GM23338 (cell line): ENCODE results near the gene KIAA0040. TPM values are rescaled to one million over a fixed set of nuclear protein-coding genes. Genes with fewer than 3 reads are reported as not detected.

Experiments used
- ATAC-seq: fragments of 200-7000 bp; cut with Tn5 transposase; 3 replicates; pipeline ENCODE4 v1.9.1; 2020
- DNase-seq: peaks from one replicate; pipeline ENCODE4 v3.0.0-alpha.2; 2015; ENCODE audit warnings: low spot score
- H2AFZ ChIP-seq: fragments of 200-600 bp; sonication (generic); 2 replicates; pipeline ENCODE4 v1.8.0; 2016; ENCODE audit warnings: antibody characterized with exemption, mild to moderate bottlenecking, moderate library complexity
- H3F3A ChIP-seq: fragments of 200-600 bp; sonication (generic); replicated peaks from 2 replicates; pipeline ENCODE4 v1.8.0; 2017; ENCODE audit warnings: antibody characterized with exemption, mixed run types, low read depth
- H3K27ac ChIP-seq: fragments of 200-600 bp; sonication (generic); 2 replicates; pipeline ENCODE4 v1.6.1; 2016; ENCODE audit warnings: low read depth
- H3K27me3 ChIP-seq: fragments of 200-600 bp; sonication (generic); 2 replicates; pipeline ENCODE4 v1.8.0; 2016; ENCODE audit warnings: mild to moderate bottlenecking, mixed run types, moderate library complexity; ENCODE audit not compliant: insufficient read depth
- H3K36me3 ChIP-seq: fragments of 200-600 bp; sonication (generic); 2 replicates; pipeline ENCODE4 v1.8.0; 2016; ENCODE audit warnings: mild to moderate bottlenecking; ENCODE audit not compliant: insufficient read depth
- H3K4me1 ChIP-seq: fragments of 200-600 bp; sonication (generic); 2 replicates; pipeline ENCODE4 v1.8.0; 2016; ENCODE audit warnings: mild to moderate bottlenecking, moderate library complexity; ENCODE audit not compliant: insufficient read depth
- H3K4me2 ChIP-seq: fragments of 200-600 bp; sonication (generic); 2 replicates; pipeline ENCODE4 v1.7.1; 2017; ENCODE audit warnings: mixed run types
- H3K4me3 ChIP-seq: fragments of 200-600 bp; sonication (generic); 2 replicates; pipeline ENCODE4 v1.6.1; 2016; ENCODE audit warnings: mixed run types
- H3K79me2 ChIP-seq: fragments of 200-600 bp; sonication (generic); replicated peaks from 2 replicates; pipeline ENCODE4 v1.8.0; 2017; ENCODE audit warnings: mild to moderate bottlenecking; ENCODE audit not compliant: insufficient read depth
- H3K9me2 ChIP-seq: fragments of 200-600 bp; sonication (generic); 2 replicates; pipeline ENCODE4 v1.8.0; 2017; ENCODE audit not compliant: insufficient read depth
- H4K20me1 ChIP-seq: fragments of 200-600 bp; sonication (generic); replicated peaks from 2 replicates; pipeline ENCODE4 v1.8.0; 2017; ENCODE audit warnings: mild to moderate bottlenecking; ENCODE audit not compliant: insufficient read depth
- H3K27ac Mint-ChIP-seq: 2 replicates; pipeline ENCODE4 v1.8.0; 2020; ENCODE audit warnings: inconsistent platforms, mild to moderate bottlenecking, moderate library complexity, mixed read lengths
- H3K27me3 Mint-ChIP-seq: 3 replicates; pipeline ENCODE4 v1.8.0; 2022; ENCODE audit warnings: low read depth, mild to moderate bottlenecking, moderate library complexity, mixed read lengths, inconsistent platforms; ENCODE audit not compliant: insufficient read depth, poor library complexity
- H3K36me3 Mint-ChIP-seq: 3 replicates; pipeline ENCODE4 v1.8.0; 2021; ENCODE audit warnings: low read depth, mild to moderate bottlenecking, inconsistent platforms, moderate library complexity, mixed read lengths
- H3K4me1 Mint-ChIP-seq: 3 replicates; pipeline ENCODE4 v1.8.0; 2020; ENCODE audit warnings: mild to moderate bottlenecking, inconsistent platforms, mixed read lengths
- H3K4me3 Mint-ChIP-seq: 3 replicates; pipeline ENCODE4 v1.8.0; 2021; ENCODE audit warnings: moderate library complexity, mild to moderate bottlenecking, inconsistent platforms, mixed read lengths
- H3K9me3 Mint-ChIP-seq: 3 replicates; pipeline ENCODE4 v1.8.0; 2020; ENCODE audit warnings: moderate library complexity, mild to moderate bottlenecking, inconsistent platforms, mixed read lengths
- CREB1 ChIP-seq: fragments of 250-450 bp; sonication (Bioruptor Pico); IDR thresholded peaks from 2 replicates; pipeline ENCODE4 v1.5.0; 2020; ENCODE audit warnings: low read depth, mild to moderate bottlenecking, moderate library complexity
- EZH2 ChIP-seq: fragments of 200-600 bp; sonication (generic); IDR thresholded peaks from one replicate; pipeline ENCODE4 v1.8.0; 2017; ENCODE audit warnings: antibody characterized with exemption, mild to moderate bottlenecking, low read depth; ENCODE audit not compliant: unreplicated experiment
- EZH2phosphoT487 ChIP-seq: fragments of 200-600 bp; sonication (generic); IDR thresholded peaks from one replicate; pipeline ENCODE4 v1.8.1; 2018; ENCODE audit warnings: antibody characterized with exemption; ENCODE audit not compliant: unreplicated experiment
- NANOG ChIP-seq: IDR thresholded peaks from 2 replicates; pipeline ENCODE4 v1.6.1; 2016; ENCODE audit warnings: antibody characterized with exemption, borderline replicate concordance
- POLR2AphosphoS5 ChIP-seq: IDR thresholded peaks from 2 replicates; pipeline ENCODE4 v1.6.1; 2016; ENCODE audit warnings: antibody characterized with exemption, low read depth
- REST ChIP-seq: IDR thresholded peaks from one replicate; pipeline ENCODE4 v1.6.1; 2018; ENCODE audit warnings: antibody characterized with exemption; ENCODE audit not compliant: unreplicated experiment
- STAT1 ChIP-seq: IDR thresholded peaks from one replicate; pipeline ENCODE4 v1.6.1; 2016; ENCODE audit warnings: antibody characterized with exemption; ENCODE audit not compliant: unreplicated experiment
- ZNF114 ChIP-seq: fragments of 250-450 bp; sonication (Bioruptor Pico); IDR thresholded peaks from 2 replicates; pipeline ENCODE4 v1.5.0; 2020; ENCODE audit warnings: mild to moderate bottlenecking, moderate library complexity
- ZNF331 ChIP-seq: fragments of 250-450 bp; sonication (Bioruptor Pico); IDR thresholded peaks from 2 replicates; pipeline ENCODE4 v1.5.0; 2020; ENCODE audit warnings: low read depth, mild to moderate bottlenecking, moderate library complexity
- polyA plus RNA-seq: library from polyadenylated mRNA; unstranded; fragments of >200 nt; fragmentation: Nextera tagmentation; extraction: Ambion mirVana; gene quantifications from 2 replicates; pipeline ENCODE4 v1.2.1, GENCODE V29; 2016
- total RNA-seq: library from RNA; depleted of rRNA; stranded (reverse); fragments of >200 nt; shearing (Covaris generic); gene quantifications from 2 replicates; pipeline ENCODE4 v1.2.3, GENCODE V29; 2014
- TF ChIP-seq, protein P1 (sequence below): fragments of 250-450 bp; sonication (Bioruptor Pico); IDR thresholded peaks from 2 replicates; pipeline ENCODE4 v1.5.0; 2020; ENCODE audit warnings: mild to moderate bottlenecking, moderate library complexity

KIAA0040 gene
- total and polyA plus RNA-seq, 2 experiments from 2014 or later = 7.0 to 11.9 TPM

- Histone ChIP-seq H3F3A (no peaks in the 10 kb centered on the region), H3K27me3 (no peaks in the 10 kb centered on the region), H4K20me1 (no peaks in the 10 kb centered on the region), H2AFZ (peak overlapping the region; percentile 64; the same call in 1 of the 2 replicates), H3K4me2 (no peak overlapping the region), H3K27ac (no peak overlapping the region), H3K9me2 (no peaks in the 10 kb centered on the region), H3K36me3 (no peaks in the 10 kb centered on the region), H3K4me1 (no peaks in the 10 kb centered on the region), H3K4me3 (no peak overlapping the region), H3K79me2 (no peaks in the 10 kb centered on the region)
- Mint-ChIP-seq H3K4me3 (no peak overlapping the region), H3K27ac (no peak overlapping the region), H3K9me3 (no peaks in the 10 kb centered on the region; the same call in 2 of the 3 replicates), H3K4me1 (no peaks in the 10 kb centered on the region), H3K36me3 (no peaks in the 10 kb centered on the region), H3K27me3 (peaks cover 2% of the 10 kb centered on the region)
- DNase-seq = no peak
- no peak for ATAC-seq
- no peak for TF ChIP-seq EZH2phosphoT487
- TF ChIP-seq CREB1 = no peak
- TF ChIP-seq STAT1 = no peak
Measured at GRCh38 chr1:175208773-175209492, 16.4 kb upstream of the KIAA0040 start.

DNA sequence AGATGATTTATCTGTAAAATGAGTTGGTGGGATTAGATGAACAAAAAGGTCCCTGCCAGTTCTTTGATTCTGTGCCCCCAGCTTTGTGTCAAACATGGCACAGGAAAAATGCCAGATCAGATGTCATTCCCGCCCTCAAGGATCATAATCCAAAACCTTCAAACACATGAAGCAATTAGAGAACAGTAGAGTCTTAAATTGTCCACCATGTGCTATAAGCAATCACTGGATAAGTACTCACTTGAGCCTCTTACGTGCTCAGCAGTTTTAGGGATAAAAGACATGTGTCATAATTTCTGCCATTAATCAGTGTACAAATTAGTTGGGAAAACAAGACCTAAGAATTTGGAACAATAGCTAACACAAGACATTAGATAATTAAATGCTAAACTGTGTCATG, 15.4 kb upstream of the KIAA0040 start:
- TF ChIP-seq EZH2 (no peak), CREB1 (no peak), ZNF331 (no peak), STAT1 (no peak), ZNF114 (CRISPR knock-in tag) (no peak), REST (no peak), NANOG (no peak), POLR2AphosphoS5 (no peak)
- TF ChIP-seq, protein P1, sequence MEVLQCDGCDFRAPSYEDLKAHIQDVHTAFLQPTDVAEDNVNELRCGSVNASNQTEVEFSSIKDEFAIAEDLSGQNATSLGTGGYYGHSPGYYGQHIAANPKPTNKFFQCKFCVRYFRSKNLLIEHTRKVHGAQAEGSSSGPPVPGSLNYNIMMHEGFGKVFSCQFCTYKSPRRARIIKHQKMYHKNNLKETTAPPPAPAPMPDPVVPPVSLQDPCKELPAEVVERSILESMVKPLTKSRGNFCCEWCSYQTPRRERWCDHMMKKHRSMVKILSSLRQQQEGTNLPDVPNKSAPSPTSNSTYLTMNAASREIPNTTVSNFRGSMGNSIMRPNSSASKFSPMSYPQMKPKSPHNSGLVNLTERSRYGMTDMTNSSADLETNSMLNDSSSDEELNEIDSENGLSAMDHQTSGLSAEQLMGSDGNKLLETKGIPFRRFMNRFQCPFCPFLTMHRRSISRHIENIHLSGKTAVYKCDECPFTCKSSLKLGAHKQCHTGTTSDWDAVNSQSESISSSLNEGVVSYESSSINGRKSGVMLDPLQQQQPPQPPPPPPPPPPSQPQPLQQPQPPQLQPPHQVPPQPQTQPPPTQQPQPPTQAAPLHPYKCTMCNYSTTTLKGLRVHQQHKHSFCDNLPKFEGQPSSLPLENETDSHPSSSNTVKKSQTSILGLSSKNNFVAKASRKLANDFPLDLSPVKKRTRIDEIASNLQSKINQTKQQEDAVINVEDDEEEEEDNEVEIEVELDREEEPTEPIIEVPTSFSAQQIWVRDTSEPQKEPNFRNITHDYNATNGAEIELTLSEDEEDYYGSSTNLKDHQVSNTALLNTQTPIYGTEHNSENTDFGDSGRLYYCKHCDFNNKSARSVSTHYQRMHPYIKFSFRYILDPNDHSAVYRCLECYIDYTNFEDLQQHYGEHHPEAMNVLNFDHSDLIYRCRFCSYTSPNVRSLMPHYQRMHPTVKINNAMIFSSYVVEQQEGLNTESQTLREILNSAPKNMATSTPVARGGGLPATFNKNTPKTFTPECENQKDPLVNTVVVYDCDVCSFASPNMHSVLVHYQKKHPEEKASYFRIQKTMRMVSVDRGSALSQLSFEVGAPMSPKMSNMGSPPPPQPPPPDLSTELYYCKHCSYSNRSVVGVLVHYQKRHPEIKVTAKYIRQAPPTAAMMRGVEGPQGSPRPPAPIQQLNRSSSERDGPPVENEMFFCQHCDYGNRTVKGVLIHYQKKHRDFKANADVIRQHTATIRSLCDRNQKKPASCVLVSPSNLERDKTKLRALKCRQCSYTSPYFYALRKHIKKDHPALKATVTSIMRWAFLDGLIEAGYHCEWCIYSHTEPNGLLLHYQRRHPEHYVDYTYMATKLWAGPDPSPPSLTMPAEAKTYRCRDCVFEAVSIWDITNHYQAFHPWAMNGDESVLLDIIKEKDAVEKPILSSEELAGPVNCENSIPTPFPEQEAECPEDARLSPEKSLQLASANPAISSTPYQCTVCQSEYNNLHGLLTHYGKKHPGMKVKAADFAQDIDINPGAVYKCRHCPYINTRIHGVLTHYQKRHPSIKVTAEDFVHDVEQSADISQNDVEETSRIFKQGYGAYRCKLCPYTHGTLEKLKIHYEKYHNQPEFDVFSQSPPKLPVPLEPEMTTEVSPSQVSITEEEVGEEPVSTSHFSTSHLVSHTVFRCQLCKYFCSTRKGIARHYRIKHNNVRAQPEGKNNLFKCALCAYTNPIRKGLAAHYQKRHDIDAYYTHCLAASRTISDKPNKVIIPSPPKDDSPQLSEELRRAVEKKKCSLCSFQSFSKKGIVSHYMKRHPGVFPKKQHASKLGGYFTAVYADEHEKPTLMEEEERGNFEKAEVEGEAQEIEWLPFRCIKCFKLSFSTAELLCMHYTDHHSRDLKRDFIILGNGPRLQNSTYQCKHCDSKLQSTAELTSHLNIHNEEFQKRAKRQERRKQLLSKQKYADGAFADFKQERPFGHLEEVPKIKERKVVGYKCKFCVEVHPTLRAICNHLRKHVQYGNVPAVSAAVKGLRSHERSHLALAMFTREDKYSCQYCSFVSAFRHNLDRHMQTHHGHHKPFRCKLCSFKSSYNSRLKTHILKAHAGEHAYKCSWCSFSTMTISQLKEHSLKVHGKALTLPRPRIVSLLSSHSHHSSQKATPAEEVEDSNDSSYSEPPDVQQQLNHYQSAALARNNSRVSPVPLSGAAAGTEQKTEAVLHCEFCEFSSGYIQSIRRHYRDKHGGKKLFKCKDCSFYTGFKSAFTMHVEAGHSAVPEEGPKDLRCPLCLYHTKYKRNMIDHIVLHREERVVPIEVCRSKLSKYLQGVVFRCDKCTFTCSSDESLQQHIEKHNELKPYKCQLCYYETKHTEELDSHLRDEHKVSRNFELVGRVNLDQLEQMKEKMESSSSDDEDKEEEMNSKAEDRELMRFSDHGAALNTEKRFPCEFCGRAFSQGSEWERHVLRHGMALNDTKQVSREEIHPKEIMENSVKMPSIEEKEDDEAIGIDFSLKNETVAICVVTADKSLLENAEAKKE (CRISPR knock-in tag) = no peak
- Mint-ChIP-seq H3K27ac (no peak overlapping the region), H3K27me3 (peaks cover 2% of the 10 kb centered on the region), H3K4me1 (no peaks in the 10 kb centered on the region), H3K4me3 (no peak overlapping the region), H3K36me3 (no peaks in the 10 kb centered on the region), H3K9me3 (no peaks in the 10 kb centered on the region; the same call in 2 of the 3 replicates)
- Histone ChIP-seq H3K4me2 (no peak overlapping the region), H4K20me1 (no peaks in the 10 kb centered on the region), H3F3A (no peaks in the 10 kb centered on the region), H3K9me2 (no peaks in the 10 kb centered on the region), H3K36me3 (no peaks in the 10 kb centered on the region), H3K79me2 (no peaks in the 10 kb centered on the region), H2AFZ (no peak overlapping the region), H3K27ac (no peak overlapping the region), H3K4me3 (no peak overlapping the region), H3K27me3 (no peaks in the 10 kb centered on the region), H3K4me1 (no peaks in the 10 kb centered on the region)
- DNase-seq (no peak), ATAC-seq (no peak)
